Tibial nerve (tissue), 4 donors: ENCODE measurements around the gene HIBADH.

Source experiments
- CTCF ChIP-seq, 5 experiments: fragments of 200-600 bp in 3 of 5; fragments of 450-650 bp in 2 of 5; sonication (generic) in 3 of 5; IDR thresholded peaks; one replicate each; pipeline ENCODE4 v1.5.1; 2016 to 2019; ENCODE audit warnings: antibody characterized with exemption in 5 of 5, mild to moderate bottlenecking in 3 of 5, moderate library complexity in 2 of 5
- EP300 ChIP-seq, 2 donors: sonication (generic); formaldehyde crosslinking; IDR thresholded peaks; one replicate each; pipeline ENCODE4 v1.6.1; 2017; ENCODE audit warnings: antibody characterized with exemption in 2 of 2, mild to moderate bottlenecking in 1 of 2
- POLR2A ChIP-seq, 2 donors: fragments of 450-650 bp; IDR thresholded peaks; one replicate each; pipeline ENCODE4 v1.6.1; 2017; ENCODE audit warnings: antibody characterized with exemption in 2 of 2, mild to moderate bottlenecking in 2 of 2, moderate library complexity in 2 of 2

DNA sequence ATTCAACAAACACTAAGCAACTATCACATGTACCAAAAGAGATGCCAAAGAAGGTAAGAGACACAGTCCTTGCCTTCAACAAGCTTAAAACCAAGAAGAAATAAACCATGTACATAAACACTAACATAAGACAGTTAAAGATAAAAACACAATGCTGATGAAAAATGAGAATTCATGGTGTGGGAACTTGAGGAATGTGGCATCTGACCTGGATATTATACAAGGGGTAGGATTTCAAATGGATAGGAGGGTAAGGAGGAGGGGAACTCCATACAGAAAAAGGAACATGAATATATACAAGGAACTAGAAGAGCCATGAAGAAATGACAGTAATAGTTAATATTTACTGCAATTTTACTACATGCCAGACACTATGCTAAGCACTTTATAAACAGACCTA lies 11.0 kb downstream of the HIBADH start:
- TF ChIP-seq POLR2A (IDR thresholded peaks at IDR 0.05) (no peak), EP300 (IDR thresholded peaks at IDR 0.05) (no peak), CTCF (IDR thresholded peaks at IDR 0.05) (no peak)
